ENCODE data around the gene VTN. TPM values are rescaled to one million over a fixed set of nuclear protein-coding genes. Genes with fewer than 3 reads are reported as not detected.

The VTN gene
- total RNA-seq, 1 donor from 2014 or later: 2.7 TPM

DNA sequence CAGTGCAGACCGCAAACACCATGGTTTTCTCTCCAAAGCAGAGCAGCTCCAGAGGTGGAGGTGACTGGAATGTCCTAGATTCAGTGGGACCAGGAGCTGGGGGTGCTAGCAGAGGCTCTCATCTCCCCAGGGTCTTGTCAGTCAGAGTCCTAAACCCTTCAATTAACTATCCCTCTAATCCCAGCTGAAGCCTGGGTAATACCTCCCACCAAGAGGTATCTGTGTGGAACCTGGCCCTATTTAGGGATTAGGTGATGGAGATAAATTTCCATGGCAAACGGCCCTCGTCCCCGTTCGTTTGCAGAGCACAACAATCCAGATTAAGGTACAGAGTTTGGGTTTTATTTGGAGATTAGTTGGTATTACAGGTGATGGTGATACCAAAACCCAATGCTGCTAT lies 6.9 kb downstream of the VTN start:
- no peak overlapping the region for H3K4me3 Mint-ChIP-seq (ENCODE audit: unreplicated experiment)
- FAIRE-seq (no peak), DNase-seq (ENCODE audit: low read depth) (no peak)
- H3K4me1 Mint-ChIP-seq (ENCODE audit: low read depth, unreplicated experiment): no peaks in the 10 kb centered on the region
- no peak overlapping the region for H3K27ac Mint-ChIP-seq (ENCODE audit: unreplicated experiment)
- Histone ChIP-seq H2AFZ (ENCODE audit: low read depth, low read length) (no peak overlapping the region), H3K4me2 (ENCODE audit: low read length) (no peak overlapping the region), H3K36me3 (ENCODE audit: insufficient read depth, low read length) (peaks cover 24% of the 10 kb centered on the region), H3K79me2 (ENCODE audit: insufficient read depth, low read length) (peaks cover 10% of the 10 kb centered on the region), H3K9ac (ENCODE audit: low read length) (no peak overlapping the region), H3K9me3 (ENCODE audit: insufficient read depth, low read depth, low read length) (no peaks in the 10 kb centered on the region), H3K4me1 (ENCODE audit: insufficient read depth, low read length) (peaks cover 4% of the 10 kb centered on the region), H3K4me3 (ENCODE audit: insufficient read depth, low read depth, low read length) (no peak overlapping the region), H4K20me1 (ENCODE audit: insufficient read depth, low read length) (no peaks in the 10 kb centered on the region), H3K27ac (ENCODE audit: low read depth, low read length) (no peak overlapping the region), H3K27me3 (ENCODE audit: insufficient read depth, low read length) (no peaks in the 10 kb centered on the region)
- H3K9me3 Mint-ChIP-seq (ENCODE audit: unreplicated experiment): no peaks in the 10 kb centered on the region
- H3K36me3 Mint-ChIP-seq (ENCODE audit: low read depth, unreplicated experiment): peaks cover 13% of the 10 kb centered on the region
- no peaks in the 10 kb centered on the region for H3K27me3 Mint-ChIP-seq (ENCODE audit: low read depth, unreplicated experiment)
- no peak for TF ChIP-seq EZH2 (IDR thresholded peaks at IDR 0.05; ENCODE audit: insufficient read depth, low read length)
- TF ChIP-seq, protein P1, sequence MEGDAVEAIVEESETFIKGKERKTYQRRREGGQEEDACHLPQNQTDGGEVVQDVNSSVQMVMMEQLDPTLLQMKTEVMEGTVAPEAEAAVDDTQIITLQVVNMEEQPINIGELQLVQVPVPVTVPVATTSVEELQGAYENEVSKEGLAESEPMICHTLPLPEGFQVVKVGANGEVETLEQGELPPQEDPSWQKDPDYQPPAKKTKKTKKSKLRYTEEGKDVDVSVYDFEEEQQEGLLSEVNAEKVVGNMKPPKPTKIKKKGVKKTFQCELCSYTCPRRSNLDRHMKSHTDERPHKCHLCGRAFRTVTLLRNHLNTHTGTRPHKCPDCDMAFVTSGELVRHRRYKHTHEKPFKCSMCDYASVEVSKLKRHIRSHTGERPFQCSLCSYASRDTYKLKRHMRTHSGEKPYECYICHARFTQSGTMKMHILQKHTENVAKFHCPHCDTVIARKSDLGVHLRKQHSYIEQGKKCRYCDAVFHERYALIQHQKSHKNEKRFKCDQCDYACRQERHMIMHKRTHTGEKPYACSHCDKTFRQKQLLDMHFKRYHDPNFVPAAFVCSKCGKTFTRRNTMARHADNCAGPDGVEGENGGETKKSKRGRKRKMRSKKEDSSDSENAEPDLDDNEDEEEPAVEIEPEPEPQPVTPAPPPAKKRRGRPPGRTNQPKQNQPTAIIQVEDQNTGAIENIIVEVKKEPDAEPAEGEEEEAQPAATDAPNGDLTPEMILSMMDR (IDR thresholded peaks at IDR 0.05; ENCODE audit: insufficient read depth, low read depth, low read length): no peak

DNA sequence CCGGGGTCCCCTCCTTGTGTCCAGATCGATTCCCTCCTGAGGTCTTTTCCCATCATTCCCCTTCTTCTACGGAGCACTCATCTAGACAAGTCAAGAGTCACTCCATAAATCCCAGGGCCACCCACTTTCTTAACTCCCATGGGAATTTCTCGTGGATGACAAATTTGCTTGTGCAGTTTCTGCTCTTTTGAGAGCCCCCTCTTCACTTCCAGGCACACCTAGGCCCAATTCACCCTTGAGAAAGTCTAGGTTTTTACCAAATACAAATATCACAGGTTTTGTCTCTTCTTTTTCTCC lies 12.3 kb downstream of the VTN start:
- no peaks in the 10 kb centered on the region for H3K27me3 Mint-ChIP-seq (ENCODE audit: low read depth, unreplicated experiment)
- peaks cover 49% of the 10 kb centered on the region for H3K79me2 ChIP-seq (ENCODE audit: insufficient read depth, low read length)
- no peaks in the 10 kb centered on the region for H3K27me3 ChIP-seq (ENCODE audit: insufficient read depth, low read length)
- H3K36me3 ChIP-seq (ENCODE audit: insufficient read depth, low read length): peaks cover 44% of the 10 kb centered on the region
- peak overlapping the region; percentile 85 for H3K4me3 ChIP-seq (ENCODE audit: insufficient read depth, low read depth, low read length)
- H3K9ac ChIP-seq (ENCODE audit: low read length): peak overlapping the region; percentile 98
- peaks cover 18% of the 10 kb centered on the region for H3K4me1 ChIP-seq (ENCODE audit: insufficient read depth, low read length)
- peak overlapping the region; percentile 99 for H3K4me2 ChIP-seq (ENCODE audit: low read length)
- DNase-seq (ENCODE audit: low read depth) (no peak), FAIRE-seq (no peak)
- peak overlapping the region; percentile 73 for H3K27ac ChIP-seq (ENCODE audit: low read depth, low read length)
- H3K4me1 Mint-ChIP-seq (ENCODE audit: low read depth, unreplicated experiment): peaks cover 10% of the 10 kb centered on the region
- H4K20me1 ChIP-seq (ENCODE audit: insufficient read depth, low read length): no peaks in the 10 kb centered on the region
- H3K27ac Mint-ChIP-seq (ENCODE audit: unreplicated experiment): peak overlapping the region; percentile 92
- no peaks in the 10 kb centered on the region for H3K9me3 Mint-ChIP-seq (ENCODE audit: unreplicated experiment)
- H3K4me3 Mint-ChIP-seq (ENCODE audit: unreplicated experiment): peak overlapping the region; percentile 98
- H3K9me3 ChIP-seq (ENCODE audit: insufficient read depth, low read depth, low read length): no peaks in the 10 kb centered on the region
- peaks cover 17% of the 10 kb centered on the region for H3K36me3 Mint-ChIP-seq (ENCODE audit: low read depth, unreplicated experiment)
- TF ChIP-seq, protein P1 (IDR thresholded peaks at IDR 0.05; ENCODE audit: insufficient read depth, low read depth, low read length): no peak
- TF ChIP-seq EZH2 (IDR thresholded peaks at IDR 0.05; ENCODE audit: insufficient read depth, low read length): no peak
- peak overlapping the region; percentile 80 for H2AFZ ChIP-seq (ENCODE audit: low read depth, low read length)

DNA sequence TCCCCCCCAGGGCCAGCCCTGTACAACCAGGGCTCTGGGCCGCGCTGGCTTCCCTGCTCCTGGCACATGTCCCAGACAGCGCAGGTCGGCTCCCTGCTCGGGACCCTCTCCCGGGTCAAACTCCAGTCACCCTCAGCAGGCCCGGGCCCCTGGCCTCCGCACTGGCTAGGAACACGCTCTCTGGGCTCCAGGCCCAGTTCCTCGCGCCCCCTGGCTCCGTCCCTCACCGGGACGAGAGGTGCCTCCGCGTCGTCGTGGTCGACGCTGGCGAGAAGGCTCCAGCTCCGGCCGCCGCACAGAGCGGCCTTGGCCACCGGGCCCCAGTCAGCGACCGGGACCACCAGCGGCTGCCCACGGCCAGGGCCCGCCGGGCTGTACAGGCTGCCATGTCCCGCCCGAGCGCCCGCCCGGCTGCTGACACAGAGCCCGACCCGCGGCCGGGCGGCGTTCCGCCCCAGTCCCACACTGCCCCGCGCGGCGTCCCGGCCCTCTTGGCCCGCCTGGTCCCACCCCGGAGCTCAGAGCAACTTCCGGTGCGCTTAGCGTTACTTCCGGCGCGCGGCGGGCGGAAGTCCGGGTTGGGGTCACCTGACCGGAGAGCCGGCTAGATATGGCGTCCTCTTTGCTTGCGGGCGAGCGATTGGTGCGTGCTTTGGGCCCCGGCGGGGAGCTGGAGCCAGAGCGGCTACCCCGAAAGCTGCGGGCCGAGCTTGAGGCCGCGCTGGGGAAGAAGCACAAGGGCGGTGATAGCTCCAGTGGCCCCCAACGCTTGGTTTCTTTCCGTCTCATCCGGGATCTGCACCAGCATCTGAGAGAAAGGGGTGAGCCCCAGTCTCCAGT lies 12.8 kb downstream of the VTN start, which contains the start of gene POLDIP2:
Gene POLDIP2, minus strand, starts transcription at position 467 of the 840 bp plus-strand sequence. Its CDS starts 79 bp downstream, at position 388.
- Mint-ChIP-seq H3K9me3 (ENCODE audit: unreplicated experiment) (no peaks in the 10 kb centered on the region), H3K4me1 (ENCODE audit: low read depth, unreplicated experiment) (peaks cover 10% of the 10 kb centered on the region), H3K36me3 (ENCODE audit: low read depth, unreplicated experiment) (peaks cover 15% of the 10 kb centered on the region), H3K27me3 (ENCODE audit: low read depth, unreplicated experiment) (no peaks in the 10 kb centered on the region), H3K4me3 (ENCODE audit: unreplicated experiment) (peak within 1 kb of the TSS; percentile 98), H3K27ac (ENCODE audit: unreplicated experiment) (peak within 1 kb of the TSS; percentile 92)
- peak within 1 kb of the TSS; percentile 80 for H2AFZ ChIP-seq (ENCODE audit: low read depth, low read length)
- peak within 1 kb of the TSS; percentile 87 for H3K27ac ChIP-seq (ENCODE audit: low read depth, low read length)
- H3K79me2 ChIP-seq (ENCODE audit: insufficient read depth, low read length): peaks cover 49% of the 10 kb centered on the region
- peak within 1 kb of the TSS; percentile 98 for H3K9ac ChIP-seq (ENCODE audit: low read length)
- peaks cover 43% of the 10 kb centered on the region for H3K36me3 ChIP-seq (ENCODE audit: insufficient read depth, low read length)
- no peak for TF ChIP-seq EZH2 (IDR thresholded peaks at IDR 0.05; ENCODE audit: insufficient read depth, low read length)
- TF ChIP-seq, protein P1 (IDR thresholded peaks at IDR 0.05; ENCODE audit: insufficient read depth, low read depth, low read length): no peak
- H3K4me2 ChIP-seq (ENCODE audit: low read length): peak within 1 kb of the TSS; percentile 99
- FAIRE-seq: no peak
- no peaks in the 10 kb centered on the region for H3K27me3 ChIP-seq (ENCODE audit: insufficient read depth, low read length)
- H4K20me1 ChIP-seq (ENCODE audit: insufficient read depth, low read length): no peaks in the 10 kb centered on the region
- peaks cover 18% of the 10 kb centered on the region for H3K4me1 ChIP-seq (ENCODE audit: insufficient read depth, low read length)
- peak within 1 kb of the TSS; percentile 85 for H3K4me3 ChIP-seq (ENCODE audit: insufficient read depth, low read depth, low read length)
- DNase-seq (ENCODE audit: low read depth): peak; percentile 87
- no peaks in the 10 kb centered on the region for H3K9me3 ChIP-seq (ENCODE audit: insufficient read depth, low read depth, low read length)
